ENCODE data around the gene TMEM178B.

Gene TMEM178B

GRCh38 chr7:141427134-141427533, 353.3 kb downstream of the TMEM178B start (continued):
- TF ChIP-seq, protein P1, sequence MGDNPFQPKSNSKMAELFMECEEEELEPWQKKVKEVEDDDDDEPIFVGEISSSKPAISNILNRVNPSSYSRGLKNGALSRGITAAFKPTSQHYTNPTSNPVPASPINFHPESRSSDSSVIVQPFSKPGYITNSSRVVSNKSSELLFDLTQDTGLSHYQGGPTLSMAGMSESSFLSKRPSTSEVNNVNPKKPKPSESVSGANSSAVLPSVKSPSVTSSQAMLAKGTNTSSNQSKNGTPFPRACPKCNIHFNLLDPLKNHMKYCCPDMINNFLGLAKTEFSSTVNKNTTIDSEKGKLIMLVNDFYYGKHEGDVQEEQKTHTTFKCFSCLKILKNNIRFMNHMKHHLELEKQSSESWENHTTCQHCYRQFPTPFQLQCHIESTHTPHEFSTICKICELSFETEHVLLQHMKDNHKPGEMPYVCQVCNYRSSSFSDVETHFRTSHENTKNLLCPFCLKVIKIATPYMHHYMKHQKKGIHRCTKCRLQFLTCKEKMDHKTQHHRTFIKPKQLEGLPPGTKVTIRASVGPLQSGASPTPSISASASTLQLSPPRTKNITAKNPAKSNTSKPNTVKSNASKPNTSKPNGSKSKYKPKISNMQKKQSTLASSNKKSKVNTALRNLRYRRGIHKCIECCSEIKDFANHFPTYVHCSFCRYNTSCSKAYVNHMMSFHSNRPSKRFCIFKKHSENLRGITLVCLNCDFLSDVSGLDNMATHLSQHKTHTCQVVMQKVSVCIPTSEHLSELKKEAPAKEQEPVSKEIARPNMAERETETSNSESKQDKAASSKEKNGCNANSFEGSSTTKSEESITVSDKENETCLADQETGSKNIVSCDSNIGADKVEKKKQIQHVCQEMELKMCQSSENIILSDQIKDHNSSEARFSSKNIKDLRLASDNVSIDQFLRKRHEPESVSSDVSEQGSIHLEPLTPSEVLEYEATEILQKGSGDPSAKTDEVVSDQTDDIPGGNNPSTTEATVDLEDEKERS (tag by site-specific recombination; IDR thresholded peaks at IDR 0.05), result peak; percentile 76; the same call in 1 of the 2 replicates

- no peaks in the 10 kb centered on the region for H3K4me1 ChIP-seq (ENCODE audit: control insufficient read depth, insufficient read depth, low read length)
- ChIA-PET POLR2A (no interaction called here), CTCF (interaction anchor here (0.5 to 0.6 kb wide), 2 partner anchors 616 to 789 kb away, joined by 5 read pairs; no protein-coding TSS in a partner anchor)
- H3K9me3 ChIP-seq (ENCODE audit: control insufficient read depth, insufficient read depth, low read depth, low read length), result no peaks in the 10 kb centered on the region
- TF ChIP-seq ZIC2 (tag by site-specific recombination; IDR thresholded peaks at IDR 0.05), result 0 out of 2 replicates have a peak, but pooled peaks have one; percentile 24
- no peak for TF ChIP-seq ZNF501 (tag by site-specific recombination; IDR thresholded peaks at IDR 0.05)
- TF ChIP-seq, protein P1 (tag by site-specific recombination; IDR thresholded peaks at IDR 0.05), result no peak
- TF ChIP-seq, protein P2, sequence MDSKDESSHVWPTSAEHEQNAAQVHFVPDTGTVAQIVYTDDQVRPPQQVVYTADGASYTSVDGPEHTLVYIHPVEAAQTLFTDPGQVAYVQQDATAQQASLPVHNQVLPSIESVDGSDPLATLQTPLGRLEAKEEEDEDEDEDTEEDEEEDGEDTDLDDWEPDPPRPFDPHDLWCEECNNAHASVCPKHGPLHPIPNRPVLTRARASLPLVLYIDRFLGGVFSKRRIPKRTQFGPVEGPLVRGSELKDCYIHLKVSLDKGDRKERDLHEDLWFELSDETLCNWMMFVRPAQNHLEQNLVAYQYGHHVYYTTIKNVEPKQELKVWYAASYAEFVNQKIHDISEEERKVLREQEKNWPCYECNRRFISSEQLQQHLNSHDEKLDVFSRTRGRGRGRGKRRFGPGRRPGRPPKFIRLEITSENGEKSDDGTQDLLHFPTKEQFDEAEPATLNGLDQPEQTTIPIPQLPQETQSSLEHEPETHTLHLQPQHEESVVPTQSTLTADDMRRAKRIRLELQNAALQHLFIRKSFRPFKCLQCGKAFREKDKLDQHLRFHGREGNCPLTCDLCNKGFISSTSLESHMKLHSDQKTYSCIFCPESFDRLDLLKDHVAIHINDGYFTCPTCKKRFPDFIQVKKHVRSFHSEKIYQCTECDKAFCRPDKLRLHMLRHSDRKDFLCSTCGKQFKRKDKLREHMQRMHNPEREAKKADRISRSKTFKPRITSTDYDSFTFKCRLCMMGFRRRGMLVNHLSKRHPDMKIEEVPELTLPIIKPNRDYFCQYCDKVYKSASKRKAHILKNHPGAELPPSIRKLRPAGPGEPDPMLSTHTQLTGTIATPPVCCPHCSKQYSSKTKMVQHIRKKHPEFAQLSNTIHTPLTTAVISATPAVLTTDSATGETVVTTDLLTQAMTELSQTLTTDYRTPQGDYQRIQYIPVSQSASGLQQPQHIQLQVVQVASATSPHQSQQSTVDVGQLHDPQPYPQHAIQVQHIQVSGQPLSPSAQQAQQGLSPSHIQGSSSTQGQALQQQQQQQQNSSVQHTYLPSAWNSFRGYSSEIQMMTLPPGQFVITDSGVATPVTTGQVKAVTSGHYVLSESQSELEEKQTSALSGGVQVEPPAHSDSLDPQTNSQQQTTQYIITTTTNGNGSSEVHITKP (tag by site-specific recombination; IDR thresholded peaks at IDR 0.05), result no peak
- no peak overlapping the region for H3K4me3 ChIP-seq (ENCODE audit: low read depth, low read length)
- no peaks in the 10 kb centered on the region for H3K36me3 ChIP-seq (ENCODE audit: control insufficient read depth in 2 of 2, insufficient read depth in 1 of 2, low read length in 2 of 2)
- no peak overlapping the region for H3K27ac ChIP-seq (ENCODE audit: extremely low read depth, low read depth, low read length)
Observed at GRCh38 chr7:141430455-141431139, 356.7 kb downstream of the TMEM178B start.

DNA sequence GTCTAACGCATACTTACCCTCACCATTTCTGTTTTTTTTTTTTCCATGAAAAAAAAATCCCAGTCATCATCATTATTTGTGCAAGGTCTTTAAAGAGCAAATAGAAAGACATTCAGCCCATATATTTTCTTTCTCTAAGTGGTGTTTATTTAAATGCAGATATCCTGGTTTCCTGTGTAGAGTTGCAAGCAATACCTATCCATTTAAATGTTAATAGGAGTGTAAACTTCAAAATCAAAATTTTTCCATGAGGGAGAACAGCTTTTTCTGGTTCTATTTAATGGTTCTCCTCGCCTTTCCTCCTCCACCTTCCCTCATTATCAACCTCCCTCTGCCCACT, 357.2 kb downstream of the TMEM178B start:
- POLR2A ChIA-PET, result no interaction called here
- no peak overlapping the region for H3K27ac ChIP-seq (ENCODE audit: extremely low read depth, low read depth, low read length)
- CTCF ChIA-PET, result interaction anchor here (0.5 kb wide), 1 partner anchor 616 kb away, joined by 5 read pairs; no protein-coding TSS in a partner anchor

More for the DNA sequence above, 357.2 kb downstream of the TMEM178B start:
- H3K4me1 ChIP-seq (ENCODE audit: control insufficient read depth, insufficient read depth, low read length), result no peaks in the 10 kb centered on the region
- no peak for TF ChIP-seq ZNF302 (tag by site-specific recombination; IDR thresholded peaks at IDR 0.05; ENCODE audit: low read depth)
- no peak for TF ChIP-seq HOXA7 (CRISPR knock-in tag; IDR thresholded peaks at IDR 0.05; ENCODE audit: borderline replicate concordance)
- no peak for TF ChIP-seq ZNF211 (tag by site-specific recombination; IDR thresholded peaks at IDR 0.05; ENCODE audit: low read depth)
- TF ChIP-seq, protein P1 (tag by site-specific recombination; IDR thresholded peaks at IDR 0.05), result no peak
- TF ChIP-seq ZNF521 (tag by site-specific recombination; IDR thresholded peaks at IDR 0.05), result no peak
- TF ChIP-seq ZFP69B (tag by site-specific recombination; IDR thresholded peaks at IDR 0.05), result no peak
- TF ChIP-seq HOXD13 (CRISPR knock-in tag; IDR thresholded peaks at IDR 0.05; ENCODE audit: borderline replicate concordance), result no peak
- no peak for TF ChIP-seq ZNF19 (tag by site-specific recombination; IDR thresholded peaks at IDR 0.05; ENCODE audit: low read depth)
- TF ChIP-seq ZBTB7A (tag by site-specific recombination; IDR thresholded peaks at IDR 0.05; ENCODE audit: low read depth), result no peak
- TF ChIP-seq ZNF830 (tag by site-specific recombination; IDR thresholded peaks at IDR 0.05; ENCODE audit: low read depth), result no peak
- TF ChIP-seq ZNF16 (tag by site-specific recombination; IDR thresholded peaks at IDR 0.05; ENCODE audit: low read depth), result no peak
- TF ChIP-seq, protein P3, sequence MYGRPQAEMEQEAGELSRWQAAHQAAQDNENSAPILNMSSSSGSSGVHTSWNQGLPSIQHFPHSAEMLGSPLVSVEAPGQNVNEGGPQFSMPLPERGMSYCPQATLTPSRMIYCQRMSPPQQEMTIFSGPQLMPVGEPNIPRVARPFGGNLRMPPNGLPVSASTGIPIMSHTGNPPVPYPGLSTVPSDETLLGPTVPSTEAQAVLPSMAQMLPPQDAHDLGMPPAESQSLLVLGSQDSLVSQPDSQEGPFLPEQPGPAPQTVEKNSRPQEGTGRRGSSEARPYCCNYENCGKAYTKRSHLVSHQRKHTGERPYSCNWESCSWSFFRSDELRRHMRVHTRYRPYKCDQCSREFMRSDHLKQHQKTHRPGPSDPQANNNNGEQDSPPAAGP (tag by site-specific recombination; IDR thresholded peaks at IDR 0.05), result no peak
- no peak for TF ChIP-seq ZNF155 (tag by site-specific recombination; IDR thresholded peaks at IDR 0.05)
- H3K4me3 ChIP-seq (ENCODE audit: low read depth, low read length), result no peak overlapping the region
- H3K36me3 ChIP-seq (ENCODE audit: control insufficient read depth in 2 of 2, insufficient read depth in 1 of 2, low read length in 2 of 2), result no peaks in the 10 kb centered on the region
- H3K9me3 ChIP-seq (ENCODE audit: control insufficient read depth, insufficient read depth, low read depth, low read length), result no peaks in the 10 kb centered on the region
